A204.1 (cell line): ENCODE measurements around the gene HTR2C.
"Not testable (repeated sequence)": the region's sequence is repeated elsewhere in the genome, so short reads cannot be mapped to it uniquely, and the experiment has no call there.

Source experiments
- FAIRE-seq: peaks from 2 replicates; lab custom pipeline; 2012; peaks lifted over from hg19 to GRCh38; lab: Jason Lieb, UNC

The HTR2C gene

DNA sequence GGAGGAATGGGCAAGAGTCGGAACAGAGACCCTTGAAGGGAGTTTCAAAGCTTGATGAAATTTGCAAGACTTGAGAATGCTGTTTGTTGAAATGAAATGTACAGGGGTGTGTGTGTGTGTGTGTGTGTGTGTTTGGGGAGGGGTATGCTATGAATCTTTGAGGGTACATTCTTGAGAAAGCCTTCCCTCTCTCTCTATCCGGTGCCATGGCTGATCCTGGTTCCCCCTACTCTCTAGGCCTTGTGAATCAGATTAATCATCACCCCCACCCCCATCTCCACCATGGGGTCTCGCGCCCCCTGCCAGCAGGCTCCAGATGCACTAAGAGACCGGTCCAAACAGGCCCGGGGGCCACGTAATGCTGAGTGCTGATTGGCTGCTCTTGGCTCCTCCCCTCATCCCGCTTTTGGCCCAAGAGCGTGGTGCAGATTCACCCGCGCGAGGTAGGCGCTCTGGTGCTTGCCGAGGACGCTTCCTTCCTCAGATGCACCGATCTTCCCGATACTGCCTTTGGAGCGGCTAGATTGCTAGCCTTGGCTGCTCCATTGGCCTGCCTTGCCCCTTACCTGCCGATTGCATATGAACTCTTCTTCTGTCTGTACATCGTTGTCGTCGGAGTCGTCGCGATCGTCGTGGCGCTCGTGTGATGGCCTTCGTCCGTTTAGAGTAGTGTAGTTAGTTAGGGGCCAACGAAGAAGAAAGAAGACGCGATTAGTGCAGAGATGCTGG lies at the start of gene HTR2C:
Gene HTR2C (plus strand): TSS at position 441 of the 729 bp plus-strand sequence. CDS start 142,851 bp downstream, outside the sequence.
- no peak for FAIRE-seq

DNA sequence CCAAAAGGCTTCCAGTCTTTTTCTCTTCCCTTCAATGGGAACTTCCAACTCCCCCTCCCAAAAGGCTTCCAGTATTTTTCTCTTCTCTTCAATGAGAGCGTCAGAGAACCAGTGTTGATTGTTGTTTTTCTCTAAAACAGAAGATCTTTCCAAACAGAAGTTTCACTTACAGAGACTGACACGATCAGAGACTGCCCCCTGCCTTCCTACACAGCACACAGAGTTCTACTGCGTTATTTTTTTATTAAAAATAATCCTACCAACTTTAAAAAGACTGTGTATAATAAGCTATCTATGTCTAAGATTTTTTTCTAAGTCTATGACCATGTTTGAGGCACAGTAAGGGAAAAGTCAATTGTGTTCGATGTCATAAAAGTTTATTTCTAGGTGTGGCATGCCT lies 3.5 kb upstream of the HTR2C start:
- FAIRE-seq: no peak

DNA sequence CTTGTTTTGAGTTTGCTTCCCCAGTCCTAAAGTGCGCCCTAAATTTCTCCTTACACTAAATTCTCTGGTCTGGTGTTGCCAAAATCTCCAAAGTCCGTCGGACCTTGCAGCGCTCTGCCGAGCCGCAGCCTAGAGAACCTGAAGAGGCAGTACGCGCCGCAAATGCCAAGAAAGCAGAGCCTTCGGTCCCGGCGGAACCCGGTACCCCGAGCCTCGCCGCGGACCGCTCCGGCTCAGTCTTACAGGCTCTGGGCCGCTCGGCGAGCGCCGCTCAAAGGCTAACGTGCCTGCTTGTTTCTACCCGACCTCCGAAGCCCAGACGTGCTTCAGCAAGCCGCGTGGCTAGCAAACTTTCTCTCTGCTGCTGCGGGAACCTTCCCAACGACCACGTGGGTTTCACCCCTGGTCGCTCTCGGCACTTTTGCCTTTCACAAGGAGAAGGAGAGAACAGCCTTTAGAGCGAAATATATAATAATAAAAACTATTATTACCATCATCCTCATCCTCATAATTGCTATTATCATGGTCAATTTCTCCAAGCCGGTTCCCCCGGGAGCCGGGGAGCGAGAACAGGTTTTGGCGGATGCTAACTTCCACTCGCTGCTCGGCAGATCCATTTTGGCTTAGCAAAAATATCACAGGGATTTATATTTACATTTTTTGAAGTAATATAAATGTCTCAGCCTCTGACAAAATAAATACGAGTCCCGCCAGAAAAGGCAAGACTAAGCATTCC lies 2.2 kb upstream of the HTR2C start:
- no peak for FAIRE-seq

DNA sequence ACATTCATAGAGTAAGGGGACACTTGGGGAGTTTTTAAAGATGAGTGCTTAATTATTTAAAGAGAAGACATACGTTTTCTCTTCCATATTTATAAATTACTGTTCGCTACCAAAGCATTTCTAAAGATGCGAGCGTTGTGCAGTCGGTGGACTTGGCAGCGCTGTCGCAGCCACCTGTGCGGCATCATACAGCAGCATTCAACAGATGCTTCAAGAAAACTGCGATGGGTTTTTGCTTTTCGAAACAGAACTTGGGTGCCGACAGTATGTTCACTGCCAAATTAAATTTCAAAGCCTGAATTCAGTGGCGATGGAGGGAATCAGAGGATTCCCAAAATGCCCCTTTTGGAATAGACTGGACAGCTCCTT lies 1.6 kb upstream of the HTR2C start:
- FAIRE-seq: no peak

GRCh38 chrX:114582698-114583395 lies 1.0 kb upstream of the HTR2C start:
- FAIRE-seq: no peak

DNA sequence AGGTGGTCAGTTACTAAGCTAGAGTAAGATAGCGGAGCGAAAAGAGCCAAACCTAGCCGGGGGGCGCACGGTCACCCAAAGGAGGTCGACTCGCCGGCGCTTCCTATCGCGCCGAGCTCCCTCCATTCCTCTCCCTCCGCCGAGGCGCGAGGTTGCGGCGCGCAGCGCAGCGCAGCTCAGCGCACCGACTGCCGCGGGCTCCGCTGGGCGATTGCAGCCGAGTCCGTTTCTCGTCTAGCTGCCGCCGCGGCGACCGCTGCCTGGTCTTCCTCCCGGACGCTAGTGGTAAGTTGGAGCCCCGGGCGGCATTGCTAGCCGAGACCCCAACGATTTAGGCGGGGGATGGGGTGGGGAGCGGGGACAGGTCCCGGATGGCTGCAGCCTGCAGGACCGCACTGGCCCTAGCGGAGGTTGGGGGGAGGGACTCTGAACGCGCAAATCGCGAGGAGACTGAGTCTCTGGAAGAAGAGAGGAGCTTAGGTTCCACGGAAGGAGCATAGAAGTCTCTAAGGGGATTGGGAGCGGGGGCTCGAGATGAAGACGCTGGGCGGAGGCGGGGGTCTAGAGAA lies 573 bp downstream of the HTR2C start:
- FAIRE-seq: no peak

DNA sequence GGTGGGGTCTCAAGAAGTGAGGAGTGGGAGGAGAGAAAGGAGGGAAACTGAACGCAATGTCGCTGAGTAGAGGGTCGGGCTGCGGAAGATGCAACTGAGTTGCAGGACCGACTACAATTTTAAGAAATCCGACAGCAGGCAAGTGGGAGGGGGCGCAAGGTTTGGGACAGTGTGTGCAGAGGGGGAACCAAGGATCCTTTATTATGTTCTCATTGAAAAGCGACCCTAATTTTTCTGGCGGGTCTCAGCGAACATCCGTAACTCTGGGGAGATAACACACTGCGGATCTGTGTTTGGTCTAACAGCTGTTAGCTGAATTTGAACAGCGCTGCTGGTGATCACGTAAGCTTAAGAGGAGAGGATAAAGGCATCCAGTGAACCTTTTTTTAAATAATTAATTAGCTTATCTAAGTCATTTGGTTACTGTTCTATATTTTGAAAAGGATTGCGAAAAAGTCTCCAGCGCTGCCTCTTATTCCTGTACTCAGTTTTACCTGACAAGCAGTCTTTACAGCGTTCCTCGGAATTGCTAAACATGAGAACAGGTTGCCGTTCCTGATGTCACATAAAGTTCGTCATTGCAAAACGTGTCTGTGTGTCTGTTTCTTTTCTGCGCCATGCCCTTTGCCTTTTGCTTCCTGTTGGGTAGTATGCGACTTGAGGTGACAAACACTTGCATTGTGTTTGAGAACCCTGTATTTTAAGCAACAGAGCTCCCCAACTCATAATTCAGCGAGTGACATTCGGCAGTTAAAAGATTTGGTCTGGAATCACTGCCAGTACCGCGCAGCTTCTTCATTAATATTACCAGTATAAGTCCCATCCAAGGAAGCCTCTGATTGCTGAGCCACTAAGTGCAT lies 1.3 kb downstream of the HTR2C start:
- FAIRE-seq: no peak

- no peak for FAIRE-seq
These were observed 7.2 kb downstream of the HTR2C start for GRCh38 chrX:114591121-114591520.

DNA sequence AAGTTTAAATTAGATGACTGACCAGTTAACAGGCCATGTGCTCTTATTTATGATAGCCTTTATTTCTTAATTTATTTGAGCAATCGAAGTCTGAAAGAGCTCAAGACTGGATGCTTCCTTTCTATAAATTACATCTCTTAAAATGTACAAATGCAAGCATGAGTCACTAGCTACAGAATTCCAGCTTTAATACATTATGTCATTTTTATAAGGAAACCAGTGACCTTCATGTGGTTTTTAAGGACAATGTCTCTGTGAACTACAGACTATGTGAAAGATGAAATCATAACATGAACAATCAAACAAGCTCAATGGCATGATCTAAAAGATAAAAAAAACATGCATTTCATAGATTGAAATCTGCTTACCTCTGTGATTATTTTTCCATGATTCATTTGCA lies 15.4 kb downstream of the HTR2C start:
- no peak for FAIRE-seq

DNA sequence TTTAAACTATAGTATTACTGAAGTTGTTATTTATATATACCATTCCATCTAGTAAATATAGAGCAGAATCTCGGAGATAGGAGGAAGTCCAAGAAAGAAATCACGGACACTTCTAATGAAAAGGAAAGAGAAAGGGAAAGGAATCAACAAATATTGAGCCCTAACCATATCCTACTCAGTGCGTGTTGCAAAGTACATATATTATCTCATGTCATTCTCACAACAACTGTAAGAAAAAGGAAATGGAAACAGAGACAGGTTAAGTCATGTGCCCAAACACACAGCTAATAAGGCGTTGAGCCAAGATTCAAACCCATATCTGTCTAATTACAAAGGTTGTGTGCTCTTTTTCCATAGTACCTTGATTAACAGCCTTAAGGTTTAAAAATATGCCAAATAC lies 16.0 kb downstream of the HTR2C start:
- no peak for FAIRE-seq

- not testable (repeated sequence) for FAIRE-seq
These were observed 22.7 kb downstream of the HTR2C start for GRCh38 chrX:114606619-114607018.

DNA sequence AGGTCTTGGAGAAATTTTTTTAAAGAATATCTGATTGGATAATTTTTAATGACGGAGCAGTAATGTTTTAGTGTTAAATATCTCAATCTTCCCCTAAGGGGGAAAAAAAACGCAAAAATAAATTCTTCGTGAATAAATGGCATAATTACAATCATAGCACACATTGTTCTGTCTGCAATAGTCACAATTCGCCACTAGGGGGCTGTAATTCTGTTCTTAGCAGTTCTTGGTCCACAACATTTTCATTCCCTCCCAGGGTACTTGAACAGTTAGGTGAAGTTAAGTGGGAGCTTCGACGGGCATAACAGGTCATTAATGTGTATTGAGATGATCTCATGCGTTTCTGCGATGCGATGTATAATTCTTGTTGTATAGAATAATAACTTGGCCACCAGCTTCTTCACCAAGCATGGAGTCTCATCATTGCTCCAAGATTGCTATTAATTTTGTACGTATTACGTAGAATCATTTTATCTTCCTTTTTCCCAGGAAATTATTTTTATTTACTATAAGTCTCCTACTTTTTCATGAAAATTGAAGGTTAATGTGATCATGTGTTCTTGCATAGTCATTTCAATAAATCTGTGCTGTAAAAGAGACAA lies 27.2 kb downstream of the HTR2C start:
- FAIRE-seq: peak; percentile 62

GRCh38 chrX:114615765-114616164 lies 31.9 kb downstream of the HTR2C start:
- FAIRE-seq: no peak

DNA sequence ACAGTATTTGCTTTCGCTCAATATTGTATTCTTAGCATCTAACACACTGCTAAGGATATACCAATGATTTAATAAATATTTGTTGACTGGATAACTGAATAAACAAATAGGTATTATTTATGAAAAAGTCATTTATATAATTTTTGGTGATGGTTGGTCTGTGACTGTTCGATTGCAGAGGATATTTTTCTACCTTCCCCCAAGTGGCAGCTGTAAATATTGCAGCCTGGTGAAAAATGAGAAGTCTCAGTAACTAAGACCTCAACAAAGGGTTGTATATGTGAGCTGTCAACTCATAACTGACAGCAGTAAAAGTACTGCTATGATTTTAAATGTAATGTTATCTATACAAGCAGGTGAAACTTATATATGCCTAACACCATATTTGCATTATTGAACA lies 36.0 kb downstream of the HTR2C start:
- FAIRE-seq: peak; percentile 55

DNA sequence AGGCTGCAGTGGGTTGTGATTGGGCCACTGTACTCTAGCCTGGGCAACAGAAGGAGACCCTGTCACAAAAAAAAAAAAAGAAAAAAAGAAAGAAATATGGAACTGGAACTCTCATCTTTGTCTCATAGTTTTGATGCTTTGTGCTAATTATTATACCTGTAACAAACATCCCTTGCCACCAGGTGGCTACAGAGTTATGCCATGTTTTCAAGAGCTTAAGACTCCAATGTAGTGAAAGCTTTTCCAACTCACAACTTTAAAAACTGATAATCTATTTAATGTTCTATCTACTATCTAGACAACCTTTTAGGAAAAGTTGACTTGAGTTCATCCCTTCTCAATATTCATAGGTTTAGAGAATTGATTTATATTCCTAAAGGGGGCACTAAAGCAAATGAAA lies 42.4 kb downstream of the HTR2C start:
- peak; percentile 54 for FAIRE-seq

DNA sequence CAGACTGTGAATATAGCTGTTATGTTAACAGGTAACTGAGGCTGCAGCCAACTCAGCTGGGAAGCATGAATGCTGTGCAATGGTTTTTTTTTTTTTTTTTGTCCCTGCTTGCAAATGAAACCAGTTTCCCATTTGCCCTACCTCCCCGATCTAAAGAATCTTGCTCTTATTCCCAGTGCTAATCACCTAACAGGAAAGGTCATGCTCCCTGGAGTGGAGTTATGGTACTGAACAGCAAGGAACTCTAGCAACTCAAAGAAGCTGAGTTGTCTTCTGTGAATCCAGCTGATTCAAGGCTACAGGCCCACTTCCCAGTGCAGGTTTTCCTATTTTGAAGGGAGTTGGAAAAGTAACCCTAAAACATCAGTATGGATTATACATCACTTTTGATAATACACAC lies 52.1 kb downstream of the HTR2C start:
- FAIRE-seq: no peak

GRCh38 chrX:114650351-114650750 lies 66.5 kb downstream of the HTR2C start:
- FAIRE-seq: no peak

GRCh38 chrX:114675365-114675764 lies 91.5 kb downstream of the HTR2C start:
- no peak for FAIRE-seq

DNA sequence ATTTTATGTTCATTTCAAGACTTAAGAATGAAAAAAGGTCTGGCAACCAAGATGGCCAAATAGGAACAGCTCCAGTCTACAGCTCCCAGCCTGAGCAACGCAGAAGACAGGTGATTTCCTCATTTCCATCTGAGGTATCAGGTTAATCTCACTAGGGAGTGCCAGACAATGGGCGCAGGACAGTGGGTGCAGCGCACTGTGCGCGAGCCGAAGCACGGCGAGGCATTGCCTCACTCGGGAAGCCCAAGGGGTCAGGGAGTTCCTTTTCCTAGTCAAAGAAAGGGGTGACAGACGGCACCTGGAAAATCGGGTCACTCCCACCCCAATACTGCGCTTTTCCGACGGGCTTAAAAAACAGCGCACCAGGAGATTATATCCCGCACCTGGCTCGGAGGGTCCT lies 116.6 kb downstream of the HTR2C start:
- FAIRE-seq: not testable (repeated sequence)

- no peak for FAIRE-seq
These were observed 125.5 kb downstream of the HTR2C start for GRCh38 chrX:114709406-114709805.

GRCh38 chrX:114710571-114710970 lies 126.7 kb downstream of the HTR2C start:
- no peak for FAIRE-seq

GRCh38 chrX:114712466-114712865 lies 128.6 kb downstream of the HTR2C start:
- no peak for FAIRE-seq
